Activated CD4-positive, alpha-beta T cell treated with anti-CD3 and anti-CD28 coated beads, Interleukin-2, amount 50 U/mL, for 16 hours (primary cell): Measurements from ENCODE around the gene ZYX.
A peak's percentile ranks its signal among the peaks of the same experiment; 100 is the strongest.
"Not testable (repeated sequence)": the region's sequence is repeated elsewhere in the genome, so short reads cannot be mapped to it uniquely, and the experiment has no call there.

ENCODE experiments used
- DNase-seq: peaks from one replicate; pipeline ENCODE4 v3.0.0-alpha.2; 2020

ZYX gene

GRCh38 chr7:143397710-143398530, 16.8 kb downstream of the ZYX start:
- DNase-seq: no peak

GRCh38 chr7:143398616-143399015, 17.5 kb downstream of the ZYX start:
- DNase-seq: no peak

- no peak for DNase-seq
Measured at GRCh38 chr7:143399151-143399550, 18.0 kb downstream of the ZYX start.

GRCh38 chr7:143399642-143400041, 18.5 kb downstream of the ZYX start:
- DNase-seq: no peak

GRCh38 chr7:143401265-143401664, 20.1 kb downstream of the ZYX start:
- no peak for DNase-seq

GRCh38 chr7:143402233-143402632, 21.1 kb downstream of the ZYX start:
- DNase-seq: not testable (repeated sequence)

GRCh38 chr7:143405173-143406001, 24.2 kb downstream of the ZYX start:
- no peak for DNase-seq

GRCh38 chr7:143406002-143406357, 24.8 kb downstream of the ZYX start:
- DNase-seq: no peak

- peak; percentile 13 for DNase-seq
Measured at GRCh38 chr7:143407287-143408251, 26.4 kb downstream of the ZYX start.

- DNase-seq: no peak
Measured at GRCh38 chr7:143408252-143408685, 27.1 kb downstream of the ZYX start.

- peak; percentile 35 for DNase-seq
Measured at GRCh38 chr7:143408686-143409561, 27.8 kb downstream of the ZYX start, which contains the start of gene EPHA1. TSS of gene EPHA1 (minus strand) at chr7:143408856. CDS start at chr7:143408805, 51 bp downstream.

- no peak for DNase-seq
Measured at GRCh38 chr7:143410521-143411004, 29.4 kb downstream of the ZYX start.

- DNase-seq: no peak
Measured at GRCh38 chr7:143411976-143412708, 31.0 kb downstream of the ZYX start.

- no peak for DNase-seq
Measured at GRCh38 chr7:143413123-143413522, 32.0 kb downstream of the ZYX start.

GRCh38 chr7:143415209-143415608, 34.1 kb downstream of the ZYX start:
- DNase-seq: not testable (repeated sequence)

GRCh38 chr7:143415742-143416397, 34.7 kb downstream of the ZYX start:
- no peak for DNase-seq

GRCh38 chr7:143416565-143417149, 35.5 kb downstream of the ZYX start:
- peak; percentile 47 for DNase-seq

- DNase-seq: no peak
Measured at GRCh38 chr7:143417734-143418383, 36.7 kb downstream of the ZYX start.
